GM12878 (cell line): Measurements from ENCODE around the gene TMC6. TPM values are rescaled to one million over a fixed set of nuclear protein-coding genes. Genes with fewer than 3 reads are reported as not detected.

Experiments used
- BCL11A ChIP-seq: IDR thresholded peaks from 2 replicates; pipeline ENCODE4 v1.6.1; 2011; ENCODE audit warnings: low read depth, low read length
- DPF2 ChIP-seq: fragments of 450-650 bp; IDR thresholded peaks from 2 replicates; pipeline ENCODE4 v1.6.1; 2017; ENCODE audit warnings: mild to moderate bottlenecking
- E4F1 ChIP-seq: fragments of 450-650 bp; IDR thresholded peaks from 2 replicates; pipeline ENCODE4 v1.6.1; 2018; ENCODE audit warnings: borderline replicate concordance, mild to moderate bottlenecking; ENCODE audit not compliant: partially characterized antibody
- EGR1 ChIP-seq, 2 experiments: IDR thresholded peaks; 1 replicate in 1 of 2; 2 replicates in 1 of 2; pipeline ENCODE4 v1.6.1; 2011 to 2012; ENCODE audit warnings: low read depth in 2 of 2, low read length in 2 of 2, borderline replicate concordance in 1 of 2, mild to moderate bottlenecking in 1 of 2, moderate library complexity in 1 of 2
- ESRRA ChIP-seq: IDR thresholded peaks from 2 replicates; pipeline ENCODE4 v1.6.1; 2012; ENCODE audit warnings: mild to moderate bottlenecking, low read length, improper control_type of control experiment
- HCFC1 ChIP-seq: fragments of 150-350 bp; IDR thresholded peaks from 2 replicates; pipeline ENCODE4 v1.6.1; 2014; ENCODE audit warnings: low read length
- HDGF ChIP-seq: fragments of 450-650 bp; IDR thresholded peaks from 2 replicates; pipeline ENCODE4 v1.6.1; 2016; ENCODE audit warnings: antibody characterized with exemption
- MEF2B ChIP-seq: fragments of 450-650 bp; IDR thresholded peaks from 2 replicates; pipeline ENCODE4 v1.6.1; 2018; ENCODE audit warnings: mild to moderate bottlenecking, moderate library complexity; ENCODE audit not compliant: partially characterized antibody, poor library complexity, severe bottlenecking
- MLLT1 ChIP-seq: fragments of 450-650 bp; IDR thresholded peaks from 2 replicates; pipeline ENCODE4 v1.6.1; 2016; ENCODE audit warnings: mild to moderate bottlenecking
- MXI1 ChIP-seq: fragments of 150-350 bp; IDR thresholded peaks from 2 replicates; pipeline ENCODE4 v1.6.1; 2011; ENCODE audit warnings: low read depth, mild to moderate bottlenecking, inconsistent platforms, low read length, improper control_type of control experiment
- PML ChIP-seq: IDR thresholded peaks from 2 replicates; pipeline ENCODE4 v1.6.1; 2012; ENCODE audit warnings: low read length, inconsistent platforms
- PRDM15 ChIP-seq: fragments of 450-650 bp; formaldehyde crosslinking; IDR thresholded peaks from 2 replicates; pipeline ENCODE4 v1.4.0; 2020; ENCODE audit warnings: mild to moderate bottlenecking, moderate library complexity
- RBBP5 ChIP-seq: fragments of 200-600 bp; sonication (generic); conservative IDR thresholded peaks from 2 replicates; pipeline ENCODE4 v1.6.1; 2016
- SMAD5 ChIP-seq: IDR thresholded peaks from 2 replicates; pipeline ENCODE4 v1.6.1; 2016; ENCODE audit warnings: antibody characterized with exemption, low read depth
- SP1 ChIP-seq: IDR thresholded peaks from one replicate; pipeline ENCODE4 v1.6.1; 2011; ENCODE audit warnings: low read depth, low read length
- STAT3 ChIP-seq: IDR thresholded peaks from 2 replicates; pipeline ENCODE4 v1.6.1; 2011; ENCODE audit warnings: low read depth, low read length, improper control_type of control experiment
- SUPT20H ChIP-seq: IDR thresholded peaks from 2 replicates; pipeline ENCODE4 v1.6.1; 2011; ENCODE audit warnings: low read depth, mild to moderate bottlenecking, low read length, moderate library complexity, borderline replicate concordance; ENCODE audit not compliant: control insufficient read depth
- WRNIP1 ChIP-seq: IDR thresholded peaks from 2 replicates; pipeline ENCODE4 v1.6.1; 2011; ENCODE audit warnings: low read depth, low read length, improper control_type of control experiment, borderline replicate concordance
- ZNF274 ChIP-seq: IDR thresholded peaks from one replicate; pipeline ENCODE4 v1.8.0; 2011; ENCODE audit not compliant: insufficient read length, insufficient read depth
- polyA plus RNA-seq, 11 experiments: library from polyadenylated mRNA; depleted of rRNA in 4 of 11; unstranded in 6 of 11; stranded (reverse) in 5 of 11; fragments of >200 nt; fragmentation: Nextera tagmentation in 4 of 11; fragmentation: Illumina TruSeq in 1 of 11; extraction: Ambion mirVana in 4 of 11; extraction: Trizol in 1 of 11; gene quantifications; 1 replicate in 1 of 11; 2 replicates in 10 of 11; pipeline versions ENCODE4 v1.2.1 to v1.2.3, GENCODE V29; 2011 to 2016; ENCODE audit warnings: inconsistent platforms in 2 of 11, missing spikeins in 2 of 11, low read depth in 1 of 11
- total RNA-seq, 4 experiments: library from RNA; depleted of rRNA in 3 of 4; stranded (reverse); fragments of >200 nt in 3 of 4; fragmentation: Illumina TruSeq in 1 of 4; extraction: Trizol in 1 of 4; gene quantifications; 2 replicates each; pipeline versions ENCODE4 v1.2.1 to v1.2.3, GENCODE V29; 2013 to 2021
- TF ChIP-seq, protein P1 (sequence below): fragments of 150-350 bp; IDR thresholded peaks from 2 replicates; pipeline ENCODE4 v1.6.1; 2014; ENCODE audit warnings: mild to moderate bottlenecking, low read depth, low read length
- TF ChIP-seq, protein P2 (sequence below): fragments of 450-650 bp; IDR thresholded peaks from 2 replicates; pipeline ENCODE4 v1.6.1; 2017; ENCODE audit warnings: borderline replicate concordance

Gene TMC6
- total and polyA plus RNA-seq, 10 of the 15 experiments (the other 5 are each of a cell fraction or from before 2014, with no cell fraction given): 1.9 to 232 (median 60.6) TPM

- no peak for TF ChIP-seq SUPT20H
- TF ChIP-seq ZNF274: no peak
- TF ChIP-seq RBBP5: no peak
- peak; percentile 41; the same call in 1 of the 2 replicates for TF ChIP-seq PML
- 0 out of 2 replicates have a peak, but pooled peaks have one; percentile 54 for TF ChIP-seq BCL11A
- peak; percentile 35; the same call in 1 of the 2 replicates for TF ChIP-seq MLLT1
- TF ChIP-seq MEF2B: peak; percentile 70
- no peak for TF ChIP-seq SMAD5
- TF ChIP-seq HDGF: no peak
- TF ChIP-seq, protein P1, sequence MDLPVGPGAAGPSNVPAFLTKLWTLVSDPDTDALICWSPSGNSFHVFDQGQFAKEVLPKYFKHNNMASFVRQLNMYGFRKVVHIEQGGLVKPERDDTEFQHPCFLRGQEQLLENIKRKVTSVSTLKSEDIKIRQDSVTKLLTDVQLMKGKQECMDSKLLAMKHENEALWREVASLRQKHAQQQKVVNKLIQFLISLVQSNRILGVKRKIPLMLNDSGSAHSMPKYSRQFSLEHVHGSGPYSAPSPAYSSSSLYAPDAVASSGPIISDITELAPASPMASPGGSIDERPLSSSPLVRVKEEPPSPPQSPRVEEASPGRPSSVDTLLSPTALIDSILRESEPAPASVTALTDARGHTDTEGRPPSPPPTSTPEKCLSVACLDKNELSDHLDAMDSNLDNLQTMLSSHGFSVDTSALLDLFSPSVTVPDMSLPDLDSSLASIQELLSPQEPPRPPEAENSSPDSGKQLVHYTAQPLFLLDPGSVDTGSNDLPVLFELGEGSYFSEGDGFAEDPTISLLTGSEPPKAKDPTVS: no peak
- no peak for TF ChIP-seq STAT3
- TF ChIP-seq HCFC1: no peak
- TF ChIP-seq ESRRA: no peak
- no peak for TF ChIP-seq EGR1 (IDR thresholded peaks at IDR 0.05; ENCODE audit: borderline replicate concordance in 1 of 2, low read depth in 2 of 2, low read length in 2 of 2)
- TF ChIP-seq SP1: no peak
- no peak for TF ChIP-seq E4F1
- TF ChIP-seq DPF2: peak; percentile 90; the same call in 1 of the 2 replicates
- TF ChIP-seq, protein P2, sequence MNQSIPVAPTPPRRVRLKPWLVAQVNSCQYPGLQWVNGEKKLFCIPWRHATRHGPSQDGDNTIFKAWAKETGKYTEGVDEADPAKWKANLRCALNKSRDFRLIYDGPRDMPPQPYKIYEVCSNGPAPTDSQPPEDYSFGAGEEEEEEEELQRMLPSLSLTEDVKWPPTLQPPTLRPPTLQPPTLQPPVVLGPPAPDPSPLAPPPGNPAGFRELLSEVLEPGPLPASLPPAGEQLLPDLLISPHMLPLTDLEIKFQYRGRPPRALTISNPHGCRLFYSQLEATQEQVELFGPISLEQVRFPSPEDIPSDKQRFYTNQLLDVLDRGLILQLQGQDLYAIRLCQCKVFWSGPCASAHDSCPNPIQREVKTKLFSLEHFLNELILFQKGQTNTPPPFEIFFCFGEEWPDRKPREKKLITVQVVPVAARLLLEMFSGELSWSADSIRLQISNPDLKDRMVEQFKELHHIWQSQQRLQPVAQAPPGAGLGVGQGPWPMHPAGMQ: no peak; the same call in 1 of the 2 replicates
- TF ChIP-seq MXI1: no peak
- TF ChIP-seq PRDM15: no peak
- no peak for TF ChIP-seq WRNIP1
These were observed 31.1 kb upstream of the TMC6 start (continued) for GRCh38 chr17:78159575-78160158.
